ENCODE data around the gene TMPRSS4.

The TMPRSS4 gene

DNA sequence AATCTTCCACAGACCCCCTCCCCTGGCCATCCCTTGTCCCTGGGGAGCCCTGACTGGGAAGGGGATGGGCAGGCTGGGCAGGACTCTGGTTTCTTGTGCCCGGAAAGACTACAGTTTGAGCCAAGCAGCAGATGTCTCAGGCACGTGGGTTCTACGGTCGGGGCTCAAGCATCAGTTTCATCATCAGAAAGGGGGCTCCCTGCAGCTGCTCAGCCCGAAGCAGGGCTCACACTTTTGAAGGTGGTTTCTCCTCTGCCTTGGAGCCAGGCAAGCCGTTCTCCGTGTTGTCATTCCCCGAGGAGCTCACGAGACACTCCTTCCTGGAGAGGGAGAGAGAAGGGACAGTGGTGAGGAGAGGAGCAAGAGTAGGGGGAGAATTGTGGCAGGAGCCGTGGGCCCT, 59.9 kb downstream of the TMPRSS4 start:
- TF ChIP-seq, protein P1, sequence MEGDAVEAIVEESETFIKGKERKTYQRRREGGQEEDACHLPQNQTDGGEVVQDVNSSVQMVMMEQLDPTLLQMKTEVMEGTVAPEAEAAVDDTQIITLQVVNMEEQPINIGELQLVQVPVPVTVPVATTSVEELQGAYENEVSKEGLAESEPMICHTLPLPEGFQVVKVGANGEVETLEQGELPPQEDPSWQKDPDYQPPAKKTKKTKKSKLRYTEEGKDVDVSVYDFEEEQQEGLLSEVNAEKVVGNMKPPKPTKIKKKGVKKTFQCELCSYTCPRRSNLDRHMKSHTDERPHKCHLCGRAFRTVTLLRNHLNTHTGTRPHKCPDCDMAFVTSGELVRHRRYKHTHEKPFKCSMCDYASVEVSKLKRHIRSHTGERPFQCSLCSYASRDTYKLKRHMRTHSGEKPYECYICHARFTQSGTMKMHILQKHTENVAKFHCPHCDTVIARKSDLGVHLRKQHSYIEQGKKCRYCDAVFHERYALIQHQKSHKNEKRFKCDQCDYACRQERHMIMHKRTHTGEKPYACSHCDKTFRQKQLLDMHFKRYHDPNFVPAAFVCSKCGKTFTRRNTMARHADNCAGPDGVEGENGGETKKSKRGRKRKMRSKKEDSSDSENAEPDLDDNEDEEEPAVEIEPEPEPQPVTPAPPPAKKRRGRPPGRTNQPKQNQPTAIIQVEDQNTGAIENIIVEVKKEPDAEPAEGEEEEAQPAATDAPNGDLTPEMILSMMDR (conservative IDR thresholded peaks at IDR 0.05; ENCODE audit: low read length) = no peak
- no peak for DNase-seq (ENCODE audit: low read depth)
- no peak overlapping the region for H3K4me3 ChIP-seq (ENCODE audit: low read length)

DNA sequence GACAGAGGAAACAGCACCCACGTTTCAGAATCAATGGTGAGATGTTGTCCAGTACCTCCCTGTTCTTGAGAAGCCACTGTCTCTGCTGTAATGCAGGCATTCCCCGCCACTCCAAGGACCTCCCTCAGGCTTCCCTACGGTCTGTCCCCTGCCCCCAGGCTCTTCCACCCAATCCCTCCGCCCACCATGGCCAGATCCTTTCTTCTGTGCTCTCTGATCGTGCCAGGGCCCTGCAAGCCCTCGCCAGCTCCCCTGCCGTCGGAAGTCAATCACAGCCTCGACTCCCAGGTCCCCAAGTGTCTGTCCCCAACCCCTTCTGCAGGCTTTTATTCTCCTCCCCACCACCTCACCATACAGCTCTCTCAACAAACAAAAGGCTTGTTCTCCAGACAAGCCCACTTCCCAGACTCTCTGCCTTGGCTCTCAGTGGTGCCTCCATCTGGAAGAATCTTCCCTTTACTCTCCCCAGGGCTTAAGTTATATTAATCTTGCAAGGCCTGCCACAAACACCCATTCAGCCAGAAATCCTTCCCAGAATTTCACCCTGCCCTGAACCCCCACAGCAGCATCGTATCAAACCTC, 62.1 kb downstream of the TMPRSS4 start:
- H3K4me3 ChIP-seq (ENCODE audit: low read length) = no peak overlapping the region
- DNase-seq (ENCODE audit: low read depth) = no peak
- TF ChIP-seq, protein P1 (conservative IDR thresholded peaks at IDR 0.05; ENCODE audit: low read length) = no peak

DNA sequence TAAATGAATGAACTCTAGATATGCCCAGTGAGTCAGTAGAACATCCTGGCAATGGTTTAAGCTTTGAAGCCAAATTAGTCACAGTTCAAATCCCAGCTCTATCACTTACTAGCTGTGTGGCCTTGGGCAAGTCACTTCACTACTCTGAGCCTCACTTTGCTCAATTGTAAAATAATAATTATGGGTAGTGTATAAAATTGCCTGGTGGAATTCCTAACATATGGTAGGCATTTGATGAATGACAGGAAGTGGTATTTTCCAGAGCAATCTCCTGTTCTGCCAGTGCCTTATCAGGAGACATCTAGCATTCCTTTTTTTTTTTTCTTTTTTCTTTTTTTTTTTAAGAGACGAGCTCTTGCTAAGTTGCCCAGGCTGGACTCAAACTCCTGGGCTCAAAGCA, 62.7 kb downstream of the TMPRSS4 start:
- no peak for DNase-seq (ENCODE audit: low read depth)
- TF ChIP-seq, protein P1 (conservative IDR thresholded peaks at IDR 0.05; ENCODE audit: low read length) = no peak

GRCh38 chr11:118142081-118142480, 65.2 kb downstream of the TMPRSS4 start:
- no peak overlapping the region for H3K4me3 ChIP-seq (ENCODE audit: low read length)
- TF ChIP-seq, protein P1 (conservative IDR thresholded peaks at IDR 0.05; ENCODE audit: low read length) = no peak
- no peak for DNase-seq (ENCODE audit: low read depth)

More for the DNA sequence above, 62.7 kb downstream of the TMPRSS4 start:
- no peak overlapping the region for H3K4me3 ChIP-seq (ENCODE audit: low read length)

- DNase-seq (ENCODE audit: low read depth) = no peak
- TF ChIP-seq, protein P1 (conservative IDR thresholded peaks at IDR 0.05; ENCODE audit: low read length) = no peak
- H3K4me3 ChIP-seq (ENCODE audit: low read length) = no peak overlapping the region
These were observed 65.9 kb downstream of the TMPRSS4 start for GRCh38 chr11:118142809-118143208.

DNA sequence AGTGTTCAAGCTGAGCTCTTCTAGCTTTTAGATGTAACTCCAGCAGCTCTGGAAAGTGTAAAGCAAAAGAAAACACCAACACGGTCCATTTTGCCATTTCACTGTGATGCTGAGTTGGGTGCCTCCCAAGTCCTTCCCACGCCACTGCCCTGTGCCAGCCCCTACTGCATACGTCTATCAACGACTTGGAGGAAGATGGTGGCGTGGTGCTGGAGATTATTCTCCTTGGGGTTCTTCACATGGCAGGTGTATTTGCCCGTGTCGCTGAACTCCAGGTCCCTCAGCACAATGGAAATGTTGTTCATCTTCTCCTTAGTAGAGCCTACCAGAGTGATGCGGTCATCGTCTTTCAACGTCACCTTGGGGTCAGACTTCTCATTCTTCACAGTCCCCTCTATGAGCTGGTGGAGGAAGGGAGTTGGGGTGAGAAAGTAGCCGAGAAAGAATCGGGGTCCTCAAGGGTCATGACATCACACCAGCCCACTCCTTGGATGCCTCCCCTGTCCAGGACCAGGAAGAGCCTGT, 66.8 kb downstream of the TMPRSS4 start:
- DNase-seq (ENCODE audit: low read depth) = no peak
- H3K4me3 ChIP-seq (ENCODE audit: low read length) = no peak overlapping the region
- TF ChIP-seq, protein P1 (conservative IDR thresholded peaks at IDR 0.05; ENCODE audit: low read length) = no peak
